Left ventricle myocardium inferior (tissue), 1 donor: ENCODE data around the gene PLCB1. TPM values are rescaled to one million over a fixed set of nuclear protein-coding genes. Genes with fewer than 3 reads are reported as not detected.

Experiments used
- DNase-seq: peaks from one replicate; pipeline ENCODE4 v3.0.0-alpha.2; 2020
- H3K27ac ChIP-seq: fragments of 200-600 bp; replicated peaks from 2 replicates; pipeline ENCODE4 v1.8.0; 2021
- H3K27me3 ChIP-seq: fragments of 200-600 bp; 2 replicates; pipeline ENCODE4 v1.8.0; 2021; ENCODE audit warnings: low read depth
- H3K36me3 ChIP-seq: fragments of 200-600 bp; 2 replicates; pipeline ENCODE4 v1.8.0; 2021
- H3K4me1 ChIP-seq: fragments of 200-600 bp; 2 replicates; pipeline ENCODE4 v1.8.0; 2021
- H3K4me3 ChIP-seq: fragments of 200-600 bp; 2 replicates; pipeline ENCODE4 v1.8.0; 2021; ENCODE audit warnings: mild to moderate bottlenecking, moderate library complexity
- H3K9me3 ChIP-seq: fragments of 200-600 bp; replicated peaks from 2 replicates; pipeline ENCODE4 v1.8.0; 2021
- CTCF ChIP-seq: fragments of 200-600 bp; IDR thresholded peaks from 2 replicates; pipeline ENCODE4 v1.8.0; 2021; ENCODE audit warnings: antibody characterized with exemption, mild to moderate bottlenecking, borderline replicate concordance
- intact Hi-C: fragments of 100-400 bp; cut with micrococcal nuclease; formaldehyde crosslinking; loops from one replicate; pipeline ENCODE4 v1.11.0; 2022
- total RNA-seq: library from RNA; stranded (reverse); fragmentation: NEBNext Ultra II Directional; extraction: Animal tissue kit (Norgen Biotek cat#: 25700); gene quantifications from one replicate; pipeline ENCODE4 v1.2.1, GENCODE V29; 2021
- donor health status: DM: no; HTN: yes; CAD: no; lungs with severe emphysema.

PLCB1 gene
- total RNA-seq, 1 donor from 2014 or later, result 6.0 TPM

GRCh38 chr20:8228315-8228714 lies 96.2 kb downstream of the PLCB1 start:
- H3K27me3 ChIP-seq, result no peaks in the 10 kb centered on the region
- H3K4me1 ChIP-seq, result peaks cover 18% of the 10 kb centered on the region
- no peak for TF ChIP-seq CTCF
- H3K4me3 ChIP-seq, result no peak overlapping the region
- intact Hi-C loops, result no loop called here
- no peak overlapping the region for H3K27ac ChIP-seq
- no peaks in the 10 kb centered on the region for H3K9me3 ChIP-seq
- H3K36me3 ChIP-seq, result no peaks in the 10 kb centered on the region
- no peak for DNase-seq

DNA sequence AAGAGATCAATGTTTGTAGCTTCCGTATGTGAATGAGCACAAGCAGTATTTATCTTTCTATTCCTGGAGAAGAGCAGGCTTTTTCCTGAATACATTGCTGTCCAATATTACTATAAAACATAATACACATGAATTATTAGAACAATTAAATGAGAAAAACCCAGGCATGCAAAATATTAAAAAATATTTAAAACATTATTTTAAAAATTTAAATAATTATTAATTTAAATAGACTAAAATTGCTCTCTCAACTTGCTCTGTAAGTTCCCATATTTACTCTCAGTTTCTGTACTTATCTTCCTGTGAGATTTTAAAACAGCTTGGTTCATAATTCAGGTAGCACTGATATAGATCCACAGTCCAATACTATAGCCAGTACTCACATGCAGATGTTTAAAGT lies 97.0 kb downstream of the PLCB1 start:
- DNase-seq, result no peak
- Histone ChIP-seq H3K36me3 (no peaks in the 10 kb centered on the region), H3K4me3 (no peak overlapping the region), H3K4me1 (peaks cover 26% of the 10 kb centered on the region), H3K27me3 (no peaks in the 10 kb centered on the region), H3K9me3 (no peaks in the 10 kb centered on the region), H3K27ac (no peak overlapping the region)
- intact Hi-C loops, result no loop called here
- no peak for TF ChIP-seq CTCF

- Histone ChIP-seq H3K4me1 (peaks cover 41% of the 10 kb centered on the region), H3K9me3 (no peaks in the 10 kb centered on the region), H3K4me3 (no peak overlapping the region), H3K27ac (no peak overlapping the region), H3K27me3 (no peaks in the 10 kb centered on the region), H3K36me3 (no peaks in the 10 kb centered on the region)
- no peak for TF ChIP-seq CTCF
- intact Hi-C loops, result no loop called here
- DNase-seq, result no peak
Measured at GRCh38 chr20:8231038-8231437, 99.0 kb downstream of the PLCB1 start.

GRCh38 chr20:8232332-8232731 lies 100.3 kb downstream of the PLCB1 start:
- no peak for TF ChIP-seq CTCF
- no peak overlapping the region for H3K4me3 ChIP-seq
- intact Hi-C loops, result no loop called here
- no peaks in the 10 kb centered on the region for H3K27me3 ChIP-seq
- no peaks in the 10 kb centered on the region for H3K36me3 ChIP-seq
- no peak overlapping the region for H3K27ac ChIP-seq
- no peaks in the 10 kb centered on the region for H3K9me3 ChIP-seq
- no peak for DNase-seq
- H3K4me1 ChIP-seq, result peaks cover 41% of the 10 kb centered on the region

GRCh38 chr20:8234580-8234979 lies 102.5 kb downstream of the PLCB1 start:
- H3K4me3 ChIP-seq, result no peak overlapping the region
- DNase-seq, result no peak
- H3K27me3 ChIP-seq, result no peaks in the 10 kb centered on the region
- H3K27ac ChIP-seq, result peak overlapping the region; percentile 60
- H3K36me3 ChIP-seq, result no peaks in the 10 kb centered on the region
- no peak for TF ChIP-seq CTCF
- peaks cover 41% of the 10 kb centered on the region for H3K4me1 ChIP-seq
- no peaks in the 10 kb centered on the region for H3K9me3 ChIP-seq
- intact Hi-C loops, result no loop called here

GRCh38 chr20:8242066-8242465 lies 110.0 kb downstream of the PLCB1 start:
- no peak for DNase-seq
- Histone ChIP-seq H3K27me3 (no peaks in the 10 kb centered on the region), H3K9me3 (no peaks in the 10 kb centered on the region), H3K4me1 (peaks cover 45% of the 10 kb centered on the region), H3K27ac (peak overlapping the region; percentile 72), H3K36me3 (no peaks in the 10 kb centered on the region), H3K4me3 (no peak overlapping the region)
- intact Hi-C loops, result no loop called here
- no peak for TF ChIP-seq CTCF
